Left lung (tissue), 10 donors: Measurements from ENCODE around the gene IQCF6. TPM values are rescaled to one million over a fixed set of nuclear protein-coding genes. Genes with fewer than 3 reads are reported as not detected.
"Not testable (repeated sequence)": the region's sequence is repeated elsewhere in the genome, so short reads cannot be mapped to it uniquely, and the experiment has no call there.

Experiments
- ATAC-seq: fragments of 200-7000 bp; cut with Tn5 transposase; one replicate; pipeline ENCODE4 v1.9.1; 2020; ENCODE audit warnings: moderate library complexity
- DNase-seq, 4 donors: peaks; one replicate each; pipeline ENCODE4 v3.0.0-alpha.2; 2013 to 2020
- H3K27ac ChIP-seq, 2 donors: fragments of 200-600 bp; sonication (generic) in 1 of 2; one replicate each; pipeline versions ENCODE4 v1.5.0 to v1.8.0; 2020 to 2021
- H3K27me3 ChIP-seq, 2 donors: fragments of 200-600 bp; sonication (generic) in 1 of 2; one replicate each; pipeline versions ENCODE4 v1.5.0 to v1.8.0; 2020 to 2021
- H3K36me3 ChIP-seq, 2 donors: fragments of 200-600 bp; sonication (generic) in 1 of 2; one replicate each; pipeline versions ENCODE4 v1.5.0 to v1.8.0; 2020 to 2021
- H3K4me1 ChIP-seq, 2 donors: fragments of 200-600 bp; one replicate each; pipeline ENCODE4 v1.8.0; 2021
- H3K4me3 ChIP-seq, 2 donors: fragments of 200-600 bp; sonication (generic) in 1 of 2; one replicate each; pipeline versions ENCODE4 v1.5.0 to v1.8.0; 2020 to 2021; ENCODE audit warnings: mild to moderate bottlenecking in 1 of 2
- H3K9me3 ChIP-seq, 2 donors: fragments of 200-600 bp; sonication (generic) in 1 of 2; one replicate each; pipeline versions ENCODE4 v1.5.0 to v1.8.0; 2020 to 2021
- CTCF ChIP-seq, 2 donors: fragments of 200-600 bp; sonication (generic) in 1 of 2; IDR thresholded peaks; one replicate each; pipeline versions ENCODE4 v1.5.0 to v1.8.0; 2021; ENCODE audit warnings: antibody characterized with exemption in 2 of 2
- intact Hi-C, 2 donors: fragments of 100-400 bp; cut with DNase I; formaldehyde crosslinking; loops; one replicate each; pipeline versions ENCODE4 v1.11.2 to v1.14.2; 2022
- polyA plus RNA-seq, 6 donors: library from polyadenylated mRNA; unstranded; fragments of 120-200 nt; gene quantifications; one replicate each; pipeline ENCODE4 v1.2.1, GENCODE V29; 2013; ENCODE audit not compliant: insufficient read length in 6 of 6
- total RNA-seq, 2 donors: library from RNA; stranded (reverse); fragmentation: NEBNext Ultra II Directional; extraction: Animal tissue kit (Norgen Biotek cat#: 25700); gene quantifications; one replicate each; pipeline ENCODE4 v1.2.1, GENCODE V29; 2021
- donor health status: DM: no; HTN: yes; CAD: no.
- donor health status: DM: no; HTN: no; CAD: no.

The IQCF6 gene
- total and polyA plus RNA-seq, 8 donors, result not detected

- no peaks in the 10 kb centered on the region for H3K9me3 ChIP-seq
- peaks cover 0 to 9% of the 10 kb centered on the region in 2 donors for H3K27me3 ChIP-seq
- ATAC-seq, result peak; percentile 68
- H3K27ac ChIP-seq, result no peak overlapping the region
- H3K36me3 ChIP-seq, result no peaks in the 10 kb centered on the region
- no peak for TF ChIP-seq CTCF (IDR thresholded peaks at IDR 0.05)
- no peak overlapping the region for H3K4me3 ChIP-seq
- no peaks in the 10 kb centered on the region for H3K4me1 ChIP-seq
- DNase-seq, result peak in 3 of 4 donors; percentile 18 to 77 (median 37)
- intact Hi-C loops, result no loop called here
Observed at GRCh38 chr3:51777985-51778384, 1.1 kb downstream of the IQCF6 start.

GRCh38 chr3:51773529-51774056 lies 5.4 kb downstream of the IQCF6 start:
- H3K27ac ChIP-seq, result no peak overlapping the region
- intact Hi-C loops, result no loop called here
- H3K27me3 ChIP-seq, result peaks cover 0 to 9% of the 10 kb centered on the region in 2 donors
- no peaks in the 10 kb centered on the region for H3K36me3 ChIP-seq
- no peak overlapping the region for H3K4me3 ChIP-seq
- no peak for ATAC-seq
- H3K9me3 ChIP-seq, result no peaks in the 10 kb centered on the region
- no peak for DNase-seq
- no peaks in the 10 kb centered on the region for H3K4me1 ChIP-seq
- no peak for TF ChIP-seq CTCF (IDR thresholded peaks at IDR 0.05)

- Histone ChIP-seq H3K9me3 (peaks cover 0 to 20% of the 10 kb centered on the region in 2 donors), H3K27ac (no peak overlapping the region), H3K4me3 (no peak overlapping the region), H3K36me3 (no peaks in the 10 kb centered on the region), H3K4me1 (no peaks in the 10 kb centered on the region), H3K27me3 (peaks cover 0 to 1% of the 10 kb centered on the region in 2 donors)
- intact Hi-C loops, result no loop called here
- no peak for ATAC-seq
- no peak for DNase-seq
- no peak for TF ChIP-seq CTCF (IDR thresholded peaks at IDR 0.05)
Observed at GRCh38 chr3:51759203-51759602, 19.8 kb downstream of the IQCF6 start.

- H3K9me3 ChIP-seq, intact Hi-C loops, H3K4me1 ChIP-seq, H3K4me3 ChIP-seq, H3K27ac ChIP-seq, H3K36me3 ChIP-seq, DNase-seq, H3K27me3 ChIP-seq: not testable (repeated sequence)
- ATAC-seq, result peak; percentile 49
Observed at GRCh38 chr3:51753763-51754750, 25.0 kb downstream of the IQCF6 start.

GRCh38 chr3:51751287-51751686 lies 27.8 kb downstream of the IQCF6 start:
- intact Hi-C loops, result no loop called here
- peaks cover 0 to 6% of the 10 kb centered on the region in 2 donors for H3K27me3 ChIP-seq
- H3K4me3 ChIP-seq, result no peak overlapping the region
- H3K4me1 ChIP-seq, result no peaks in the 10 kb centered on the region
- no peak for DNase-seq
- no peak for ATAC-seq
- H3K9me3 ChIP-seq, result peaks cover 0 to 2% of the 10 kb centered on the region in 2 donors
- H3K36me3 ChIP-seq, result no peaks in the 10 kb centered on the region
- H3K27ac ChIP-seq, result no peak overlapping the region
- TF ChIP-seq CTCF (IDR thresholded peaks at IDR 0.05), result no peak
